ENCODE data around the gene COG5.

- TF ChIP-seq EZH2 (IDR thresholded peaks at IDR 0.05; ENCODE audit: borderline replicate concordance, low read depth, low read length, poor library complexity, severe bottlenecking) (no peak), CTCF (conservative IDR thresholded peaks at IDR 0.05; ENCODE audit: low read depth, low read length) (no peak)
These were observed 158.8 kb downstream of the COG5 start for GRCh38 chr7:107404740-107405537.
